ENCODE measurements around the gene SLC22A15.
"Not testable (repeated sequence)": the region's sequence is repeated elsewhere in the genome, so short reads cannot be mapped to it uniquely, and the experiment has no call there.

SLC22A15 gene

DNA sequence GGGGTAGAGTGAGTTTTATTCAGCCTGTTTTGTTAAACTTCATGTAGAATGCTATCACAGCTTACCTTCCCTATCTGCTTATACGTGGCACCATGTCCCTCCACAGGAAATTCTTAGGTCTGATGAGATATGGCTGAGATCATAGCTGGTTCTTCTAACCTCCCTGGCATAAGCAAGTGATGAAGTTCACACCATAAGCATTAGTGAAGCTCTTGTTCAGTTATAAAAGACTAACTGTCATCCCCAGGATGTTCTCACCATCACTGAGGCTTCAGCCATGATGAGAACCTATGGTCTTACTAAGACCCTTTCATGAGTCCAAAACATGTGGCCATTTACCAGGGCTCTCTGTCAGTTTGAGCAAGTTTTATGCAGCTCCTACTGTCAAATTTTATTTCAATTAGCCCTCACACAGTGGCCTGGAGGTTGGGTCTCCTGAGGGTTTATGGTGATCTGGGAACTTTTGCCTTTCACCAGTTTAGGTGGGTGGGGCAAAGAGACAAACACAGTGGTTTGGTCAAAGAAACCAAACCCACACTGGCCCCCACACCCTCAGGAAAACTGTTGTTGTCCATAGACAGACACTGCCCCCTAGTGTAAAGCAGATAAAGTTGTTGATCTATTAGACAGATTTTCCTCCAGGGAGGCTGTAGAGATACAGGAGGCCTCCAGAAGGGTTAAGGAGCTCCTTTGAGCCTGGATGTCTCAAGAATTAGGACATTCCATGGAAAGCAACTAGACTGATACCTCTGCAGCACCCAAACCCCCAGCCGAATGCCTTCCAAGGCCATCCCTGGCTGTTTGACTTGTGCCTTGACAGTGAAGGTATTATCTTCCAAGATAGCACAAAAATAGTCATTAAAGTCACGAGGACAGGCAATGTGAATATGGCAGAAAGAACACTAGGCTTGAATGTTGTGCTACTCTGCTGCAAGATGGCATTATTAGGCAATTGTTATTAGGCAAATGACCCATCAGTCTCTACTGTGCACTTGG lies 5.0 kb downstream of the SLC22A15 start:
- FAIRE-seq: no peak

DNA sequence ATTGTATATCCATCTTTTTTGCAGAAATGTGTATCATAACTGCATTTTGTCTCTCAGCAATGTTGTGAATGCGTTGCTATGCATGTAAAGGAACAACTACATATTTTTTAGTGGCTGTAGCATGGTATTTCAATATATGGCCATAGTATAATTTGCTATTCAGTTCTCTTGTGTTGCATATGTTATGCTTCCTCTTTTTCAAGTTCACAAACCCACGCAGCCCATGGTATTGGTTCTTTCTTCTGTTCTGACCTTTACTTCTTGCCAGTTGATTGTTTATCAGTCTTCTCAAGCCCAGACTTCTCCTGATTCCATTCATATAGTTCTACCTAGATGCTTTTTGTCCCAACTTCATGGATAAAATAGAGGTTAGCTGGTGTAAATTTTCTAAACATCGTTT lies 6.1 kb downstream of the SLC22A15 start:
- no peak for FAIRE-seq

More for the DNA sequence above, 5.0 kb downstream of the SLC22A15 start:
- DNase-seq (ENCODE audit: insufficient read length, low spot score): peak; percentile 35

GRCh38 chr1:115983584-115983983 lies 7.3 kb downstream of the SLC22A15 start:
- DNase-seq (ENCODE audit: insufficient read length, low spot score) (no peak), FAIRE-seq (no peak)

More for the DNA sequence above, 6.1 kb downstream of the SLC22A15 start:
- DNase-seq (ENCODE audit: insufficient read length, low spot score): no peak

- DNase-seq (ENCODE audit: insufficient read length, low spot score) (no peak), FAIRE-seq (no peak)
Observed at GRCh38 chr1:115987623-115988022, 11.3 kb downstream of the SLC22A15 start.

DNA sequence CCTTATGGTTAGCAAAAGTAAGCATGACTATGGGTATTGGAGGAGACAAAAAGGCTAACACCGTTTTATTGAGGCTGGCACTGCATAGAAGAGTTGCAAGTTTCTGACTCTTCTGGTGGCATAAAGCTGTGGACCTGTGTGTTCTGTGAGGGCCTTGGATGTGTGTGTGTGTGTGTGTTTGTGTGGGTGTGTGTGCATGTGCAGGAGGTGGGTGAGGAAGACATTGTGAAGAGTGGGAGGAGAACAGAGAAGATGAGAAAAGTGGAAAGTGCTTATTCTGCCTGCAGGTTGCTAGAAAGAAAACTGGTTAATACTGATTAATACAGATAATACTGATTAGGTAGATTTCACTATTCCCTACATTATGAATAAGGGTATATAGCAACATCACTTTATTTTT lies 12.6 kb downstream of the SLC22A15 start:
- FAIRE-seq (no peak), DNase-seq (ENCODE audit: insufficient read length, low spot score) (no peak)

- no peak for FAIRE-seq
- no peak for DNase-seq (ENCODE audit: insufficient read length, low spot score)
Observed at GRCh38 chr1:115989699-115990098, 13.4 kb downstream of the SLC22A15 start.

GRCh38 chr1:115991909-115992308 lies 15.6 kb downstream of the SLC22A15 start:
- DNase-seq (ENCODE audit: insufficient read length, low spot score) (no peak), FAIRE-seq (no peak)

- not testable (repeated sequence) for DNase-seq (ENCODE audit: insufficient read length, low spot score); FAIRE-seq
Observed at GRCh38 chr1:115997921-115998320, 21.6 kb downstream of the SLC22A15 start.

- DNase-seq (ENCODE audit: insufficient read length, low spot score): no peak
- FAIRE-seq: no peak
Observed at GRCh38 chr1:116001739-116002487, 25.6 kb downstream of the SLC22A15 start.

DNA sequence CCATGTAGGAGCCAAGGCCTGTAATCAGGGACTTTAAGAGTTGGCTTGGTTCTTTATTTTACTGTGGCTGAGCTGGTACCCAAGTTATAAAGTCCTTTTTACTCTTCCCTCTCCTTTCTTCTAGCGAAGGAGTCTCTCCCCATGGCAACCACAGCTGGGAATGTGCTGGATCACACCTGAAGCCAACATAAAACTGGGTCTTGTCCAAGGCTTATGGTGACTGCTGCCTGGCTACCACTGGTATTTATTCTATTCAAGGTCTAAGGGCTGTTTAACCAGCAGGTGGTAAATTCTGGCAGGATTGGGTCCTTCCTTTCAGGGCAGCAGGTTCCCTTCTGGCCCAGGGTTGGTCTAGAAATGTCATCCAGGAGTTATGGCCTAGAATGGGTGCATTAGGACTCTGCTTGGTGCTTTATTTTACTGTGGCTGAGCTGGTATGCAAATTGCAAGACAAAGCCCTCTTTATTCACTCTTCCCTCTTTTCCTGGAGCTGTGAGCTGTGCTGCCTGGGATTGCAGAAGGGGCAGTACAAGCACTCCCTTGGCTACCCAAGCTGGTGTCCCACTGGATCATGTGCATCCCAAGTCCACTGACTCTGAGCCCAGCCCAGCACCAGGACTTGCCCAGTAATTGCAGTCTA lies 26.6 kb downstream of the SLC22A15 start:
- FAIRE-seq (no peak), DNase-seq (ENCODE audit: insufficient read length, low spot score) (no peak)

GRCh38 chr1:116003823-116004222 lies 27.5 kb downstream of the SLC22A15 start:
- DNase-seq (ENCODE audit: insufficient read length, low spot score) (no peak), FAIRE-seq (no peak)

DNA sequence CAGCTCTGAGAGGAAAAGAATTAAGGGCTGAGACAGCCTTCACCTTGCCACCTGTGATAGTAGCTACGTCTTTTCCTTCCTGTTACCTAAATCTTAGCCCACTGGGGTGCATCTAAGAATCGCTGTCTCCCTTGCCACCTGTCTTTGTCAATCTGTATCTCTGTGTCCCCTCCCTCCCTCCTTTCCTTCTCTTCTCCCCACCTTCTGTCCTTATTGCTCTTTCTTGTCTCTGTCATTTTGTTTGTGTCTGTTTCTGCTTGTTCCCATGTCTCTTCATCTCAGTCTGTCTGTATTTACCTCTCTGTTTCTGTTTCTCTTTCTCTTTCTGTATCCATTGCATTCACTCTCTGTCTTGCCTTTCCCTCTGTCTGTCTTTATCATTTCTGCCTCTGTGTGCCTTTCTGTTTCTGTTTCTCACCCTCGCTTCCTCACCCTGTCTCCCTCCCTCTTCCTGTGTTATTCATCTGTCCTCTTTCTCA lies 30.2 kb downstream of the SLC22A15 start:
- FAIRE-seq: no peak

DNA sequence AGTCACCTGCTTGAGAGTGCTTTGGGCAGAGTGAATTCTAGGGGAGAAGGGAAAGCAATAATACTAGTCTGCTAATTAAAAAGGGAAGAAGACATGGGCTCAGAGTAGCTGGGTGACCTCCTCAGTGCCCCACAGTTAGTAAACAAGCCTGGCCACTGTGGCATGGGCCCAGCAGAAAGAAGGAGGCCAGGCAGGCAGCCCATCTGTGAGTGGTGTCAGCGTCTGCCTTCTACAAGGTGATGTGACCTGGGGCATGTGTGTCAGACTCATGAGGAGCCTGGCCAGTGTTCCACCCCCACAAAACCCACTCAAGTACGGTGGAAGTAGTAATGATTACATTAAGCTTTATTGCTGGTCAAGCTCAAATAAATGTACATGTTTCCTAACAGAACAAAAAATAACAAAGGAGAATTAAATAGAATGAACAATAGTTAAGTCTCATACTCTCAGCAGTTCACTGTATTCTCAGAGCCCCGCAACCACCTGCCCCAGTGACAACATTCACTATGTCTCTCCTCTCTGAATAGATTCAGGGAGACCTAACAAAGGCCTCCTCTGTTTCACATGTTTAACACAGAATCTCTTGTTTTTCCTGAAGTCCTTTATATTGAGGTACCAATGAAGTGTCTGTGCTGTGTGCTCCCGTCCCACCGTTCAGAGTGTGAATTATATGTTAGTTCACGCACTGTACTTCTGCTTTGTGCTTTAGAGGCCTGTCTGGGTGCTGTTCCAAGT lies 32.5 kb downstream of the SLC22A15 start:
- no peak for DNase-seq (ENCODE audit: insufficient read length, low spot score)

More for the DNA sequence above, 30.2 kb downstream of the SLC22A15 start:
- no peak for DNase-seq (ENCODE audit: insufficient read length, low spot score)

DNA sequence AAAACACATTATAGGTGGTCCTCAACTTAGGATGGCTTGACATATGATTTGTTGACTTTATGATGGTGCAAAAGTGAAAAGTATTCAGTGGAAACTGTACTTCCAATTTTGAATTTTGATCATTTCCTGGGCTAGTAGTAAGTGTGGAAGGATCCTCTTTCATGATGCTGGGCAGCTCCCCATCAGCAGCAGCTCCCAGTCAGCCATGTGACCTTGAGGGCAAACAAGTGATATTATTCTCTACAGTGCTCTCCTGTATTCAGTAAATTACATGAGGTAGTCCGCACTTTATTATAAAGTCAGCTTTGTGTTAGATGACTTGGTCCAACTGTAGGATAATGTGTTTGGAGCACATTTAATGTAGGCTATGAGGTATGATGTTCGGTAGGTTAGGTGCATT lies 36.4 kb downstream of the SLC22A15 start:
- DNase-seq (ENCODE audit: insufficient read length, low spot score): no peak
- no peak for FAIRE-seq

More for the DNA sequence above, 32.5 kb downstream of the SLC22A15 start:
- no peak for FAIRE-seq

GRCh38 chr1:116015679-116016078 lies 39.4 kb downstream of the SLC22A15 start:
- FAIRE-seq (no peak), DNase-seq (ENCODE audit: insufficient read length, low spot score) (no peak)

DNA sequence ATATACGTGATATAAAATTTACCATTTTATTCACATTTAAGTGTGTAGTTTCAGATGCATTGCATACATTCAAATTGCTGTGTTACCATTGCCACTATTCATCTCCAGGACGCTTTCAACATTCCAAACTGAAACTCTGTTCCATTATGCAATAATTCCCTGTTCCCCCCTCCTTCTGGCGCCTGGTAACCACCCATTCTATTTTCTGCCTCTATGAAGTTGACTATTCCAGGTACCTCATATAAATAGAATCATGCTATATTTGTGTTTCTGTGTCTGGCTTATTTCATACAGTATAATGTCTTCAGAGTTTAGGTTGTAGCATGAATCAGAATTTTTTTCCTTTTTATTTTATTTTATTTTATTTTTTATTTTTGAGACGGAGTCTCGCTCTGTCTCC lies 41.7 kb downstream of the SLC22A15 start:
- DNase-seq (ENCODE audit: insufficient read length, low spot score) (no peak), FAIRE-seq (no peak)

- FAIRE-seq (no peak), DNase-seq (ENCODE audit: insufficient read length, low spot score) (no peak)
Observed at GRCh38 chr1:116019653-116020253, 43.4 kb downstream of the SLC22A15 start.

DNA sequence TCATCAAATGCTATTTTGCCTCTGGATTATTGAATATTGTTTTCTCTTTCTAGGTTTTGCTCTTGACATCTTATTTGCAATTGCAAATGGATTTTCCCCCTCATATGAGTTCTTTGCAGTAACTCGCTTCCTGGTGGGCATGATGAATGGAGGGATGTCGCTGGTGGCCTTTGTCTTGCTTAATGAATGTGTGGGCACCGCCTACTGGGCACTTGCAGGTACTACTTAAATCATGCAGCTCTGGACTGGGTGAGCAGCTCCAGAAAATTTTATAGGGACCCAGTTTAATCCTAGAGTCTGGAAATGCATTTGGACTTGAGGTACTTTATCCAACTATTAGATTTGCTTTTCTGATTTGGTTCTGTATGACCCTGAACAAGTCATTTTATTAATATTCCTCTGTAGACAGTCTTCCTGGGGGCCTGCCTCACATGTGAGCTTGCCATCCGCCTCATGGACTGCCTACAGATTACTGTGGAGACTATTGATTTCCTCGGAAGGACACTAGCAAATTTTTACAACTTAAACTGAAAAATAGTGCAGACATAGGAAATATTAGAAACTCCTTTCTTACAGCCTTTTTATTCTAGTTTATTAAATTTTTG lies 44.5 kb downstream of the SLC22A15 start:
- peak; percentile 27 for DNase-seq (ENCODE audit: insufficient read length, low spot score)

GRCh38 chr1:116024626-116025025 lies 48.3 kb downstream of the SLC22A15 start:
- FAIRE-seq (no peak), DNase-seq (ENCODE audit: insufficient read length, low spot score) (no peak)

More for the DNA sequence above, 44.5 kb downstream of the SLC22A15 start:
- FAIRE-seq: no peak

All from HTR-8/SVneo (cell line).